ENCODE results near the gene HS3ST5. TPM values are rescaled to one million over a fixed set of nuclear protein-coding genes. Genes with fewer than 3 reads are reported as not detected.

HS3ST5 gene
- total and polyA plus RNA-seq, 4 donors, result 0.02 to 0.18 (median 0.04) TPM; not detected in 1

- H3K4me3 ChIP-seq, result no peak overlapping the region
- no peaks in the 10 kb centered on the region for H3K4me1 ChIP-seq (ENCODE audit: control insufficient read depth in 5 of 5, insufficient read depth in 5 of 5, low read length in 5 of 5)
- whole genome bisulfite sequencing, 2 donors, result 80 to 86% methylated on average over 5 of the region's 5 CpGs
- no peak overlapping the region for H3K9ac ChIP-seq (ENCODE audit: insufficient read depth in 1 of 2, low read length in 2 of 2)
- no peaks in the 10 kb centered on the region for H3K27me3 ChIP-seq (ENCODE audit: control insufficient read depth in 3 of 3, insufficient read depth in 3 of 3, low read length in 2 of 3)
- no peaks in the 10 kb centered on the region for H3K36me3 ChIP-seq (ENCODE audit: control insufficient read depth in 4 of 4, insufficient read depth in 4 of 4, low read length in 4 of 4)
- DNase-seq, result no peak
- no peak for ATAC-seq (ENCODE audit: insufficient read depth, low FRiP score)
- no peak for TF ChIP-seq CTCF (IDR thresholded peaks at IDR 0.05; ENCODE audit: control extremely low read depth, extremely low read depth)
- no peak overlapping the region for H3K27ac ChIP-seq (ENCODE audit: low read depth in 1 of 2, low read length in 1 of 2)
- no peaks in the 10 kb centered on the region for H3K9me3 ChIP-seq (ENCODE audit: control insufficient read depth in 4 of 4, insufficient read depth in 3 of 4, low read length in 3 of 4)
These were observed 220.7 kb downstream of the HS3ST5 start for GRCh38 chr6:114121913-114122662.

- Histone ChIP-seq H3K4me3 (no peak overlapping the region), H3K27ac (ENCODE audit: low read depth in 1 of 2, low read length in 1 of 2) (no peak overlapping the region), H3K4me1 (ENCODE audit: control insufficient read depth in 5 of 5, insufficient read depth in 5 of 5, low read length in 5 of 5) (no peaks in the 10 kb centered on the region), H3K9me3 (ENCODE audit: control insufficient read depth in 4 of 4, insufficient read depth in 3 of 4, low read length in 3 of 4) (no peaks in the 10 kb centered on the region), H3K36me3 (ENCODE audit: control insufficient read depth in 4 of 4, insufficient read depth in 4 of 4, low read length in 4 of 4) (no peaks in the 10 kb centered on the region), H3K27me3 (ENCODE audit: control insufficient read depth in 3 of 3, insufficient read depth in 3 of 3, low read length in 2 of 3) (no peaks in the 10 kb centered on the region), H3K9ac (ENCODE audit: insufficient read depth in 1 of 2, low read length in 2 of 2) (no peak overlapping the region)
- no peak for TF ChIP-seq CTCF (IDR thresholded peaks at IDR 0.05; ENCODE audit: control extremely low read depth, extremely low read depth)
- ATAC-seq (ENCODE audit: insufficient read depth, low FRiP score) (no peak), DNase-seq (no peak)
- WGBS, 2 donors, result 89 to 92% methylated on average over 2 of the region's 2 CpGs
These were observed 223.8 kb downstream of the HS3ST5 start for GRCh38 chr6:114119056-114119455.

GRCh38 chr6:114115652-114116051, 227.2 kb downstream of the HS3ST5 start:
- H3K9me3 ChIP-seq (ENCODE audit: control insufficient read depth in 4 of 4, insufficient read depth in 3 of 4, low read length in 3 of 4), result no peaks in the 10 kb centered on the region
- no peaks in the 10 kb centered on the region for H3K4me1 ChIP-seq (ENCODE audit: control insufficient read depth in 5 of 5, insufficient read depth in 5 of 5, low read length in 5 of 5)
- H3K9ac ChIP-seq (ENCODE audit: insufficient read depth in 1 of 2, low read length in 2 of 2), result no peak overlapping the region
- H3K27me3 ChIP-seq (ENCODE audit: control insufficient read depth in 3 of 3, insufficient read depth in 3 of 3, low read length in 2 of 3), result no peaks in the 10 kb centered on the region
- H3K4me3 ChIP-seq, result no peak overlapping the region
- no peak overlapping the region for H3K27ac ChIP-seq (ENCODE audit: low read depth in 1 of 2, low read length in 1 of 2)
- DNase-seq (no peak), ATAC-seq (ENCODE audit: insufficient read depth, low FRiP score) (no peak)
- no peak for TF ChIP-seq CTCF (IDR thresholded peaks at IDR 0.05; ENCODE audit: control extremely low read depth, extremely low read depth)
- no peaks in the 10 kb centered on the region for H3K36me3 ChIP-seq (ENCODE audit: control insufficient read depth in 4 of 4, insufficient read depth in 4 of 4, low read length in 4 of 4)
- WGBS, 2 donors, result 40 to 97% methylated on average over 1 of the region's 1 CpG
